ENCODE measurements around the gene KLK15. TPM values are rescaled to one million over a fixed set of nuclear protein-coding genes. Genes with fewer than 3 reads are reported as not detected.

The KLK15 gene
- total and polyA plus RNA-seq, 2 of the 4 experiments (the other 2 are of a cell fraction) = not detected

DNA sequence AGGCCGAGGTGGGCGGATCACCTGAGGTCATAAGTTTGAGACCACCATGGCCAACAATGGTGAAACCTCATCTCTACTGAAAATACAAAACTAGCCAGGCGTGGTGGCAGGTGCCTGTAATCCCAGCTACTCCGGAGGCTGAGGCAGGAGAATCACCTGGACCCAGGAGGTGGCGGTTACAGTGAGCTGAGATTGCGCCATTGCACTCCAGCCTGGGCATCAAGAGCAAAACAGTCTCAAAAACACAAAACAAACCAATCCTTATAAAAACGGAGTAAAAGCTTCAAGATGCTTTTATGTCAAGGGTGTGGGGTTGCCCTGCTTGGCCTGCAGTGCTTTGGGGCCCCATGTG, 36.0 kb downstream of the KLK15 start:
- in situ Hi-C loops (cut with MboI; ENCODE audit: low sequenced_read_pairs) = no loop called here
- ChIA-PET CTCF (no interaction called here), POLR2A (ENCODE audit: unreplicated experiment) (no interaction called here)
- H4K5ac ChIP-seq (ENCODE audit: low read depth, low read length) = no peak overlapping the region
- H2BK5ac ChIP-seq (ENCODE audit: low read depth, low read length, poor library complexity, severe bottlenecking) = no peak overlapping the region
- no peak overlapping the region for H3K4ac ChIP-seq (ENCODE audit: low read depth, low read length)
- no peak overlapping the region for H4K91ac ChIP-seq (ENCODE audit: insufficient read depth, low read depth, low read length)
- dilution Hi-C loops (cut with HindIII; ENCODE audit: low sequenced_read_pairs, unreplicated experiment) = no loop called here
- BruUV-seq (replicated peaks) = no TSS peak
- TF ChIP-seq CEBPB (IDR thresholded peaks at IDR 0.05; ENCODE audit: low read depth, low read length) = no peak
- TF ChIP-seq, protein P1, sequence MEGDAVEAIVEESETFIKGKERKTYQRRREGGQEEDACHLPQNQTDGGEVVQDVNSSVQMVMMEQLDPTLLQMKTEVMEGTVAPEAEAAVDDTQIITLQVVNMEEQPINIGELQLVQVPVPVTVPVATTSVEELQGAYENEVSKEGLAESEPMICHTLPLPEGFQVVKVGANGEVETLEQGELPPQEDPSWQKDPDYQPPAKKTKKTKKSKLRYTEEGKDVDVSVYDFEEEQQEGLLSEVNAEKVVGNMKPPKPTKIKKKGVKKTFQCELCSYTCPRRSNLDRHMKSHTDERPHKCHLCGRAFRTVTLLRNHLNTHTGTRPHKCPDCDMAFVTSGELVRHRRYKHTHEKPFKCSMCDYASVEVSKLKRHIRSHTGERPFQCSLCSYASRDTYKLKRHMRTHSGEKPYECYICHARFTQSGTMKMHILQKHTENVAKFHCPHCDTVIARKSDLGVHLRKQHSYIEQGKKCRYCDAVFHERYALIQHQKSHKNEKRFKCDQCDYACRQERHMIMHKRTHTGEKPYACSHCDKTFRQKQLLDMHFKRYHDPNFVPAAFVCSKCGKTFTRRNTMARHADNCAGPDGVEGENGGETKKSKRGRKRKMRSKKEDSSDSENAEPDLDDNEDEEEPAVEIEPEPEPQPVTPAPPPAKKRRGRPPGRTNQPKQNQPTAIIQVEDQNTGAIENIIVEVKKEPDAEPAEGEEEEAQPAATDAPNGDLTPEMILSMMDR (conservative IDR thresholded peaks at IDR 0.05; ENCODE audit: low read depth, low read length) = no peak
- no peak for TF ChIP-seq FOS (IDR thresholded peaks at IDR 0.05; ENCODE audit: low read depth, low read length)
- no peak for TF ChIP-seq RAD21 (IDR thresholded peaks at IDR 0.05; ENCODE audit: low read length)
- TF ChIP-seq POLR2A (IDR thresholded peaks at IDR 0.05; ENCODE audit: low read depth, low read length) = no peak
- no peak for TF ChIP-seq MAFK (IDR thresholded peaks at IDR 0.05; ENCODE audit: low read depth, low read length)
- TF ChIP-seq BHLHE40 (IDR thresholded peaks at IDR 0.05; ENCODE audit: low read depth, low read length) = no peak
- TF ChIP-seq RCOR1 (IDR thresholded peaks at IDR 0.05; ENCODE audit: insufficient replicate concordance, low read length) = no peak
- H3K4me2 ChIP-seq (ENCODE audit: low read depth, low read length) = no peak overlapping the region
- H3K23ac ChIP-seq (ENCODE audit: low read depth, low read length) = no peak overlapping the region
- H4K8ac ChIP-seq (ENCODE audit: low read depth in 2 of 2, low read length in 2 of 2) = no peak overlapping the region
- peaks cover 66% of the 10 kb centered on the region for H4K20me1 ChIP-seq (ENCODE audit: insufficient read depth, low read length)
- no peak overlapping the region for H2BK20ac ChIP-seq (ENCODE audit: low read depth, low read length)
- intact Hi-C loops (cut with micrococcal nuclease) = no loop called here
- no peak overlapping the region for H2AFZ ChIP-seq (replicated peaks; ENCODE audit: low read length, poor library complexity)
- no peak overlapping the region for H3K56ac ChIP-seq (ENCODE audit: extremely low read depth, insufficient read depth, low read length)
- no peak overlapping the region for H3K4me3 ChIP-seq (ENCODE audit: insufficient read depth, low read depth, low read length)
- H3K27me3 ChIP-seq (ENCODE audit: control insufficient read depth, insufficient read depth, low read length) = no peaks in the 10 kb centered on the region
- H2AK9ac ChIP-seq (replicated peaks; ENCODE audit: low read depth, low read length, poor library complexity) = no peak overlapping the region
- H3K9me3 ChIP-seq (ENCODE audit: control insufficient read depth, insufficient read depth, low read length) = no peaks in the 10 kb centered on the region
- no peak overlapping the region for H2AK5ac ChIP-seq (ENCODE audit: low read depth, low read length)
- H2BK15ac ChIP-seq (ENCODE audit: low read depth, low read length) = no peak overlapping the region
- peaks cover 37% of the 10 kb centered on the region for H3K36me3 ChIP-seq (ENCODE audit: control insufficient read depth, insufficient read depth, low read length)
- DNase-seq (no peak), ATAC-seq (ENCODE audit: low read depth) (no peak)
- H3K4me1 ChIP-seq (ENCODE audit: control insufficient read depth, insufficient read depth, low read length) = no peaks in the 10 kb centered on the region
- H3K18ac ChIP-seq (ENCODE audit: low read depth, low read length) = no peak overlapping the region
- H3K9ac ChIP-seq (ENCODE audit: low read depth, low read length) = no peak overlapping the region
- H3K14ac ChIP-seq (replicated peaks; ENCODE audit: low read depth, low read length) = no peak overlapping the region
- H3K27ac ChIP-seq (ENCODE audit: insufficient read depth, low read length) = no peak overlapping the region
- peaks cover 13 to 23% of the 10 kb centered on the region in 2 experiments; a peak in 3 of 4 replicates for H3K79me1 ChIP-seq (ENCODE audit: low read depth in 1 of 2, low read length in 2 of 2)
- no peak overlapping the region for H2BK120ac ChIP-seq (ENCODE audit: low read depth, low read length)
- peaks cover 9% of the 10 kb centered on the region for H3K9me1 ChIP-seq (ENCODE audit: insufficient read depth, low read length)
- 93% methylated on average over 2 of the region's 7 CpGs; no CpG with 5 or more reads in 1 of the 2 experiments for WGBS, 2 experiments (ENCODE audit: extremely low coverage in 2 of 2, insufficient read length in 1 of 2)

Measured in IMR-90 (cell line).